GM15510 (cell line): Measurements from ENCODE around the gene CALHM3.

ENCODE experiments used
- POLR2A ChIP-seq: IDR thresholded peaks from 3 replicates; pipeline ENCODE4 v1.6.1; 2011; ENCODE audit warnings: borderline replicate concordance; ENCODE audit not compliant: insufficient read length; ENCODE audit errors: extremely low read depth

CALHM3 gene, protein sequence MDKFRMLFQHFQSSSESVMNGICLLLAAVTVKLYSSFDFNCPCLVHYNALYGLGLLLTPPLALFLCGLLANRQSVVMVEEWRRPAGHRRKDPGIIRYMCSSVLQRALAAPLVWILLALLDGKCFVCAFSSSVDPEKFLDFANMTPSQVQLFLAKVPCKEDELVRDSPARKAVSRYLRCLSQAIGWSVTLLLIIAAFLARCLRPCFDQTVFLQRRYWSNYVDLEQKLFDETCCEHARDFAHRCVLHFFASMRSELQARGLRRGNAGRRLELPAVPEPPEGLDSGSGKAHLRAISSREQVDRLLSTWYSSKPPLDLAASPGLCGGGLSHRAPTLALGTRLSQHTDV

DNA sequence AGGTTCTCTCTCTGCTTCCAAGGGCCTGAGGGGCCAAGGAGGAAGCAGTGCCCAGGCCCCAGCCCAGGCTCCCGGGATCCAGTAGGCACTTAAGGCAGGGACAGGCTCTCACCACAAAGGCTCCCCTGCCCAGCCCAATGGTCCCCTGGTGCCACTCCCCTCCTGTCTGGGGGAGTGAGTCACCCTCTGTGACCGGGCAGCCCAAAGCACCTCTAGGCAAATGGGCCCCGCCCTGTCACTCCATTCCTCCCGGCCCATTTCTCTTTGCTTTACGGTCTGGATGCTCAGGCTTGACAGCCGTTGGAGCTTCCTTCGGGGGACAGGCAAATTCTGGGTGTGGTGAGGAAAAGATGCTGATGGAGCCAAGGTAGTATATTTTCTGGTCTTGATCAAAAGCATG lies at the start of gene CALHM3:
Gene CALHM3, minus strand, starts transcription at position 106 of the 400 bp plus-strand sequence. CDS start 208 bp downstream, outside the sequence.
- TF ChIP-seq POLR2A = no peak

DNA sequence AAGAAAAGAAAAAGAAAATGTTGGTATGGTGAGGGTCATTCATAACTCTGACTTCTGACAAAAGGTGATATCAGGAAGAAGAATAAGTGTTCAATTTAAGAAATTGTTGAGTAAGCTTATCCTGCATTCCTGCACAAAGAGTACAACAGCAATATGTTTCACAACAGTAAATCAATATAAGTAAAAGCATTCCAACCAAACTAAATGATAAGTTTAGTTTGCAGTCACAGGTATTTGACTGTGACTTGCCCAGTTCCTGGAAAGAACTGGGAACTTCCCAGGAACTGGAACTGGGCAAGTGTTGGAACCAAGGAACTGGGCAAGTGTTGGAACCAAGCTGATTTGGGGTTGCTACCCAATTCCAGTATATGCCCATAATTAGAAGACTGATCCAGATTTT lies 49.5 kb upstream of the CALHM3 start:
- no peak for TF ChIP-seq POLR2A

DNA sequence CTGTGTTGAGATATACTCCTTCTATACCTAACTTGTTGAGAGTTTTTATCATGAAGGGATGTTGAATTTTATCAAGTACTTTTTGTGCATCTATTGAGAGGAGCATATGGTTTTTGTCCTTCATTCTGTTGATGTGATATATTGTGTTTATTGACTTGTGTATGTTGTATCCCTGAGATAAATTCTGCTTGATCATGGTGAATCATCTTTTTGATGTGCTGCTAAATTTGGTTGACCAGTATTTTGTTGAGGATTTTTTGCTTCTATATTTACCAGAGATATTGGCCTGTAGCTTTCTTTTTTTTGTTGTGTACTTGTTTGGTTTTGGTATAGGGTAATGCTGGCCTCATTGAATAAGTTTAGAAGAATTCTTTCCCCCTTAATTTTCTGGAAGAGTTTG lies 46.9 kb upstream of the CALHM3 start:
- no peak for TF ChIP-seq POLR2A

DNA sequence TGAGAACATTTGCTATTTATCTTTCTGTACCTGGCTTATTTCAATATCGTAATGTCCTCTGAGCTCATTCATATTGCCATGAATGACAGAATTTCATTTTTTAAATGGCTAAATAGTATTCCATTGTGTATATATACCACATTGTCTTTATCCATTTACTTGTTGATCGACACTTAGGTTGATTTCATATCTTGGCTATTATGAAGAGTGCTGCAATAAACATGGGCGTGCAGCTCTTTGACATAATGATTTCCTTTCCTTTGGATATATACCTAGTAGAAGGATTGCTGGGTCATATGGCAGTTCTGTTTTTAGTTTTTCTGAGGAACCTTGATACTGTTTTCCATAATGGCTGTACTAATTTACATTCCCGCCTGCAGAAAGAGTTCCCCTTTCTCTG lies 44.6 kb upstream of the CALHM3 start:
- TF ChIP-seq POLR2A = no peak

DNA sequence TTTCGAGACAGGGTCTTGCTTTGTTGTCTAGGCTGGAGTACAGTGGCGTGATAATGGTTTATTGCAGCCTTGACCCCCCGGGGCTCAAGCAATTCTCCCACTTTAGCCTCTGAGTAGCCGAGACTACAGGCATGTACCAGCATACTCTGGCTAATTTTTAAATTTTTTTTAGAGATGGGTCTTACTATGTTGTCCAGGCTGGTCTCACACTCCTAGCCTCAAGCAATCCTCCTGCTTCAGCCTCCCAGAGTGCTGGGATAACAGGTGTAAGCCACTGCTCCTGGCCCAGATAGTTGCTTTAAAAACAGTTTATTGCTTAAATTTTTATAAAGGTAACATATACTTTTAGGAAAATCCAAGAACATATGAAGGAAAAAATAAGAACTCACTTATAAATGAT lies 40.8 kb upstream of the CALHM3 start:
- TF ChIP-seq POLR2A = no peak

DNA sequence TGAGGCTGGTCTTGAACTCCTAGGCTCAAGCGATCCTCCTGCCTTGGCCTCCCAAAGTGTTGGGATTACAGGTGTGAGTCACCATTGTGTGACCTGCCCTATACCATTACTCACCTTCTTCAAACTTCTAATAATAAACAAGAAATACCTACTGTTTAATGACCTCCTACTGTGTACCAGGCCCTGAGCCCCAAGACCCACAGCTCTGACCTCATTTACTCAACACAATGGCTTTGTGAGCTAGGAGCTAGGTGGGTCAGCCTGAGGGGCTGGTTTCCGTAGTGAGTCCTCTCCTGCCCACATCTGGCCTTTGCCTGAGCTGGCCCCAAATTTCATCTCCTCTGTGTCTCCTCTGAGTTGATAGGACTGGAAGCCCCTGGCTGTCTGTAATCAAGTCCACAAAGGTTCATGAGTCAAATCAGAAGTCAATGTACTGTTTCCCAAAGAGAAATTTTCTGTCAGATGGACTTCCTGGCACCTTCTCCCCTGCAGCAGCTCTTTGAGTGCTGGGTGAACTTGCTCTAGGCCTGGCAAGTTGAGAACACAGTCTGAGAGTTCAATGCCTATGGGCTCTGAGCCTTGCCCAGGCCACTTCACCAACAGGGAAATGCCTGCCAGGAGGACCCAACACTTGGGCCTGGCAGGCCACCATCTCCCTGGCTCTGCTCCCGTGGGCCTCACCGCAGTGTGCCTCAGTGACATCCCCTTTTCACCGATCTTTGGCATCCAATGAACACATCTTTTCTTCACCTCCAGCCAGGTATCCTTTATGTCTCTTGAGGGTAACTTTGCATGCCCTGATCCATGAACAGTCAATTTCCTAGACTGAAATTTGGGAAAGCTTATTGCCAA lies 38.4 kb upstream of the CALHM3 start:
- no peak for TF ChIP-seq POLR2A

DNA sequence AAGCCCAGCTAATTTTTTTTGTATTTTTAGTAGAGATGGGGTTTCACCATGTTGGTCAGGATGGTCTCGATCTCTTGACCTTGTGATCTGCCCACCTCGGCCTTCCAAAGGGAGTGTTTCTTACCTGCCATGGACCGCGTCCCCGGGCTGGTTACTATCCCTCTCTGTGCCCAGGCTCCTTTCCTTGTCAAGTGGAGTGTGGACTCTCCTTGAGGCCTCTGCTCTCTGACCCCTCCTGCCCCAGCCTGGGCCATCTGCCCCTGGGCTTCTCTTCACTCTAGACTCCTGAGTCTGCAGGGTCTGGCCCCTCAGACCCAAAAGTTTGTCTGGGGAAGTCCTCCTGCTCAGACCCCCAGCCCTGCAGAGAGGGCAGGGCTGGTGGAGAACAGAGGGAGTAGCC lies 35.2 kb upstream of the CALHM3 start:
- no peak for TF ChIP-seq POLR2A

DNA sequence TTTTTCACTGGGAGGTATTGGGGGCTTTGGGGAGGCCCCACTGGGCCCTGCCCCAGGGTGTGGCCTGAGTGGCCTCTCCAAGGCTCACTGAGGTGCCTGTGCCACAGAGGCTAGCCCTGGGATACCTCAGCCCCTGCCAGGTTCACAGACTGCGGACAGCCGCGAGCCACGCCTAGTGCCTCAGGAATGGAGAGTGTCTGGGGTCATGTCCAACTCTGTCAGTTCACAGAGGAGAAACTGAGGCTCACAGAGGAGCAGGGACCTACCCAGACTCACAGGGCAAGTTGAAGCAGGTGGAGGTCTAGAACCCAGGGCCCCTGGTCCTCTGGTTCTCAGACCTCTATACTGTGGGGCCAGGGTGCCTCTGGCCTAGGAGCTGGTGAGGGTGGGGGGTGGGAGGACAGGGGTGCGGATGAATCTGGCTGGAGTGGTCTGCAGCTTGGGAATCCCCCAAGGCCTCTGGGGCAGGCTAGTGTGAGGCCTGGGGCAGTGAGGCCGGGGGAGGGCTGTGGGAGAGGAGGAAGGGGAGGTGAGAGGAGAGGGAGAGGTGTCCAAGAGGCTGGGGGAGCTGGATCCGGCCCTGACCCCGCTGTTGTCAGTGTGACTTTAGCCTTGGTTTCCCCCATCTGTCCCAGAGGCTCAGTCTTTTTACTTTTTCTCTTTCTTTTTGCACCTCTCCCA lies 34.5 kb upstream of the CALHM3 start:
- no peak for TF ChIP-seq POLR2A

DNA sequence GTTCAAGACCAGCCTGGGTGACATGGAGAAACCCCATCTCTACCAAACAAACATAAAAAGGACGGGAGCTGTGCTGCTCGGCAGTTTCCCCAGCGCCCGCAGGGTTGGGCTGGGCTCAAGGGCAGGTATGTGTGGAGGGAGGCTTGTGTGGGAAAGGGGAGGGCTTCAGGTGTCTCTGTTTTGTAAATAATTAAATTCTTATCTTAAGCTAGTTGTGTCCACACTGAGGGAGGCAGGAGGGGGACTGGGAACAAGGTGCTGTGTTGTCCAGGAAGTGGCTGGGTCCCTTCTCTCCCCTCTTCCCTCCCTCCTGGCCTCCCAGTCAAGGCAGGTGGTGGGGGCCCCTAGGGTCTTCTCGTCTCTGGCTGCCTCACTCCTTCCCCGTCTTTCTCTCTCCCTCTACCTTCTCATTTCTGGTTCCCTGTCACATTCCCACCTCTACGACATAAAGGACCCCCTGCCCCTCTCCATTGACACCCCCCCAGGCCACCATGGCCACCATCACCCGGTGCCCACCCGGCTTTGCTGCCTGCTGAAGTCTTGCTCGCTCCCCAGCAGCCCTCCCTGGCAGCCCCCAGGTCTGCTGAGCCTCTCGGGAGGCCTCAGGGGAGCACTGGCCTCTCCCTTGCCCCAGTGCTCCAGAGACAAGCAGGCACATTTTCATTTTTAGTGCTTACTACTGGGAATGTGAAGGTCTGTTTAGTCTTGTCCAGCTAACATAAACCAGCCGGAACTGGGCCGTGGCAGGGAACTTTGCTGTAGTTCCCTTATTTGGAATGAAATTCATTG lies 33.7 kb upstream of the CALHM3 start:
- TF ChIP-seq POLR2A = no peak

DNA sequence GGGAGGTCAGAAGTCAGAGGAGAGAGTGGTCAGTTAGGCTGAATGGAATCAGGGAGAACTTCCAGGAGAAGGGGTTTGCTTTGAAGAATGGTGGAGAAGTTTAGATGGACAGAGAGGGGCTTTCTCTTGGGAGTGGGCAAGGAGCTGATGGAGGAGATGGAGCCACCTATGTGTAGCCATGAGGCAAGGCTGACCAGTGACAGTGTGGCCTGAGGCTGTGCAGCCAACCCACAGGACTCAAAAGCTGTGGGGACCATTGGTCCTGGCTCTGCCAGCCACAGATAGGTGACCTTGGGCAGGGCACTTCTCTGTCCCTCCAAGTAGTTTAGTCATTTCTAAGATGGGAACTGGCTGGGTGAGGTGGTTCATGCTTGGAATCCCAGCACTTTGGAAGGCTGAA lies 33.1 kb upstream of the CALHM3 start:
- TF ChIP-seq POLR2A = no peak

DNA sequence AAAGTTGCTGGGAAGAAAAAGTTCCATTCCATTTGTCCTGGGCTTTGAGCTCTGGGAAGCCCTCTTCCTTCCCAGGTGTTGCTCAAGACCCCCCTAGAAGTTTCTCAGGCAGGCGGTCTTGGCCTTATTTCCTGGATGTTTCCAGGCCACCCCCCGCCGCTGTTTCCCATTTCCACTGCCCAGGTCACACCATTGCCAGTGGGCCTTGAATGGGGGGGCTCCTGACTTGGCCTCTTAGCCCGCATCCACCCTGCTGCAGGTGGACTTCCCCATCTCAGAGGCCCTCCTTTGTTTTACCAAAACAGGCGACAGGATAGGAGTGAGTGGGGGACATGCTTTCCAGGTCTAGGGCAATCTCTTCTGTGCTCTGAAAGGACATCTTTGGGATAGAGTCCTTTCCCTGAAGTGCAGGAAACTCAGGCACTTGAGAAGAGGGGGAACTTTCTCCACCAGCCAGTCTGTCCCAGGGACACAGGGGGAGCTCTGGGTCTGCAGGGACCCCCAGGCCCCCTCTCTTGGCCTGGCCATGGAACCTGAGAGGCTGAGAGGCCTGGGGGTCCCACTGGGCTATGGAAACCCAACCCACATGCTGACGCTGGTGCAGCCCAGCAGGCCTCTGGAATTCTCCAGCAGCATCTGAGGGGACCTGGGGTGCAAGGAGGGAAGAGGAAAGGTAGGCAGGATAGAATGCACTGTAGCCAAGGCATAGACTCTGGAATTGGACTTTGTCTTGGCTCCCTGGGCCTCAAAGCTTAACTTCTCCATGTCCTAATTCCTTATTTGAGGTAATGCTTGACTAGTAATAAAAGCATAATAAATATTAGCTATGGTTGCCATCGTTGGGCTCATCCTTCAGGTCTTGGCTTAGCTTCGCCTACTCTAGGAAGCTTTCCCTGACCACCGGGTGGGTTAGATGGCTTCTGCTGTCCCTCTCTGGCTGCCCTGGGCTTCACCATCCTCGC lies 32.0 kb upstream of the CALHM3 start:
- no peak for TF ChIP-seq POLR2A

DNA sequence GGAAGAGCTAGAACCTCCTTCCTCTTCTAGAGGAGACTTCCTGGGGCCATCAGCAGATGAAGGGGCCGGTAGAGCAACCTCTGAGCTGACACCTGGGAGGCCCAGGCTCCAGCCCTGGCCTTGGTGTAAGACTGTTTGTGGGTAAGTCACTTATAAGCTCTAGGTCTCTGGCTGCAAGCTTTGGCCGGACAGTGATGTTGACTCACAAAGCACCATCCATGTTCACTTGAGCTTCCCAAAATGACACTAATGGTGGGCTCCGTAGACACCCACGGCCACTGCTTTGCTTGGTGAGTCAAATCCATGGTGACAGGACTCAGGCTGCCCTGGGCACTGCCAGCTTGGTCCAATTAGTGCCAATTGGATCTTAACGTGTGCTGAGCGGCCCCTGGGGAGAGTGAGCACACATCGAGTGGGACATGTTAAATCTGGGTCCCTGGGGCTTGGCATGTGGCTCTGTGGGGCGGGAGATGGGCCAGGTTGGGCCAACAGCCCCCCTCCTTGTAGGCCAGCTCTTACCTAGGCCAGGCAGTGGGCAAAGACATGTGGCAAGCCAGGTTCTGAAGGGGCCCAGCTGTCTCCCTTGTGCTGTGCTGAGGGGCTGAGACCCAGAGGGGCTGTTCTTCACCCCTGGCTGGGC lies 31.1 kb upstream of the CALHM3 start:
- TF ChIP-seq POLR2A = no peak
